Measurements from ENCODE around the gene ERAP2.
"Not testable (repeated sequence)": the region's sequence is repeated elsewhere in the genome, so short reads cannot be mapped to it uniquely, and the experiment has no call there.

The ERAP2 gene

DNA sequence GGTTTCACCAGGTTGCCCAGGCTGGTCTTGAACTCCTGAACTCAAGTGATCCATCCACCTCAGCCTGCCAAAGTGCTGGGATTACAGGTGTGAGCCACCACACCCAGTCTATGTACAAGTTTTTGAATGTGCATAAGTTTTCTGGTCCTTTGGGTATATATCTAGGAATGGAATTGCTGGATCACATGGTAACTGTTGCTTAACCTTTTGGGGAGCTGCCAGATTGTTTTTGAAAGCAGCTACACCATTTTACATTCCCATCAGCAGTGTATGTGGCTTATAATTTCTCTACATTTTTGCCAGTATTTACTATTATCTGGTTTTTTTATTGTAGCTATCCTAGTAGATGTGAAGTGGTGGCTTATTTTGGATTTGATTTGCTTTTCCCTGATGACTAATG lies 50.7 kb downstream of the ERAP2 start:
- DNase-seq: no peak
- TF ChIP-seq, protein P1, sequence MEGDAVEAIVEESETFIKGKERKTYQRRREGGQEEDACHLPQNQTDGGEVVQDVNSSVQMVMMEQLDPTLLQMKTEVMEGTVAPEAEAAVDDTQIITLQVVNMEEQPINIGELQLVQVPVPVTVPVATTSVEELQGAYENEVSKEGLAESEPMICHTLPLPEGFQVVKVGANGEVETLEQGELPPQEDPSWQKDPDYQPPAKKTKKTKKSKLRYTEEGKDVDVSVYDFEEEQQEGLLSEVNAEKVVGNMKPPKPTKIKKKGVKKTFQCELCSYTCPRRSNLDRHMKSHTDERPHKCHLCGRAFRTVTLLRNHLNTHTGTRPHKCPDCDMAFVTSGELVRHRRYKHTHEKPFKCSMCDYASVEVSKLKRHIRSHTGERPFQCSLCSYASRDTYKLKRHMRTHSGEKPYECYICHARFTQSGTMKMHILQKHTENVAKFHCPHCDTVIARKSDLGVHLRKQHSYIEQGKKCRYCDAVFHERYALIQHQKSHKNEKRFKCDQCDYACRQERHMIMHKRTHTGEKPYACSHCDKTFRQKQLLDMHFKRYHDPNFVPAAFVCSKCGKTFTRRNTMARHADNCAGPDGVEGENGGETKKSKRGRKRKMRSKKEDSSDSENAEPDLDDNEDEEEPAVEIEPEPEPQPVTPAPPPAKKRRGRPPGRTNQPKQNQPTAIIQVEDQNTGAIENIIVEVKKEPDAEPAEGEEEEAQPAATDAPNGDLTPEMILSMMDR (IDR thresholded peaks at IDR 0.05; ENCODE audit: low read depth, low read length): no peak
- no peaks in the 10 kb centered on the region for H3K27me3 ChIP-seq
- no peak overlapping the region for H3K4me3 ChIP-seq (ENCODE audit: low read depth, low read length)
- no peaks in the 10 kb centered on the region for H3K36me3 ChIP-seq
- no peaks in the 10 kb centered on the region for H3K9me3 ChIP-seq
- H3K4me1 ChIP-seq: peaks cover 7% of the 10 kb centered on the region; the same call in 1 of the 2 replicates

DNA sequence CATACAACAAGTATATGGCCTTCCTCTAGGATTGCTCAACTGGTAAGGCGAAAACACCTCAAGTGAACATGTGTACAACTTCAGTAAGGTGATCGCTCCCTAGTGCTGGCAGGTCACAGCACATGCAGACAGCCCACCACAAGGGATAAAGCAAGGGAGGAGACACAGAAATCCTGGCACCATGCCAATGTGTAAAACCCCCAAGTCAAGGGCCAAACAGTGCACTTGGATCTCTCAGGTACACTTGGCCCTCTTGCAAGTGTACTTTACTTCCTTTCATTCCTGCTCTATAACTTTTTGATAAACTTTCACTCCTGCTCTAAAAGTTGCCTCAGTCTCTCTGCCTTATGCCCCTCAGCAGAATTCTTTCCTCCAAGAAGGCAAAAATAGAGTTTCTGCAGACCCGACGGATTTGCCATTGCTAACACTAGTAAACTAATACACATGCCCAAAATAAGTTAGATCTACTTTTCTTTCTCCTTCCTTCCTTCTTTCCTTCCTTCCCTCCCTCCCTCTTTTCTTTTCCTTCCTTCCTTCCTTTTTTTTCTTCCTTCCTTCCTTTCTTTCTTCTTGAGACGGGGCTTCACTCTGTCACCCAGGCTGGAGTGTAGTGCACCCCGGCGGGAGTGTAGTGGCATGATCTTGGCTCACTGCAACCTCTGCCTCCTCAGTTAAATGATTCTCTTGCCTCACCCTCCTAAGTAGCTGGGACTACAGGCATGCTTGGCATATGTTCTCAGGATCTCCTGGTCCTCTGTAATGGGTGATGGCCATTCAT lies 52.8 kb downstream of the ERAP2 start:
- Histone ChIP-seq H3K9me3 (no peaks in the 10 kb centered on the region), H3K4me3 (ENCODE audit: low read depth, low read length) (no peak overlapping the region), H3K36me3 (no peaks in the 10 kb centered on the region), H3K4me1 (peaks cover 7% of the 10 kb centered on the region; the same call in 1 of the 2 replicates), H3K27me3 (no peaks in the 10 kb centered on the region)
- DNase-seq: no peak
- TF ChIP-seq, protein P1 (IDR thresholded peaks at IDR 0.05; ENCODE audit: low read depth, low read length): no peak

DNA sequence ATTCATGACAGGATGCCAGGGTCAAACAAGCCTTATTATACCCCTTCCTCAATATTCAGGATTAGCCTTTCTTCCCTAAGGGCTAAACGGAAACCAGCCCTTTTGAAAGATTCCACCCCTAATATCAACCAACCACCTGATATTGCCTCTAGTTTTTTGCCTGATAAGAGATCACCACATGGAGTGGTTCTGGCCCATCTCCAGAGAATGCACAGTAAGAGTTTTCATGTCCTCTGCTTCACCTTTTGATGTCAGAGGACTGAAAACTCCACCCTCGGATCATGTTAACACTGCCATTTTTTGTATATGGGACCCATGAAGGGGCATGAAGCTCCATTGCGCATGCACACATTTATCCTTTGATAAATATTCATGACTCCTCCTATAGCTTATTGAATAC lies 53.8 kb downstream of the ERAP2 start:
- Histone ChIP-seq H3K4me1 (peaks cover 7% of the 10 kb centered on the region; the same call in 1 of the 2 replicates), H3K27me3 (no peaks in the 10 kb centered on the region), H3K9me3 (no peaks in the 10 kb centered on the region), H3K4me3 (ENCODE audit: low read depth, low read length) (no peak overlapping the region), H3K36me3 (no peaks in the 10 kb centered on the region)
- DNase-seq: no peak
- TF ChIP-seq, protein P1 (IDR thresholded peaks at IDR 0.05; ENCODE audit: low read depth, low read length): no peak

DNA sequence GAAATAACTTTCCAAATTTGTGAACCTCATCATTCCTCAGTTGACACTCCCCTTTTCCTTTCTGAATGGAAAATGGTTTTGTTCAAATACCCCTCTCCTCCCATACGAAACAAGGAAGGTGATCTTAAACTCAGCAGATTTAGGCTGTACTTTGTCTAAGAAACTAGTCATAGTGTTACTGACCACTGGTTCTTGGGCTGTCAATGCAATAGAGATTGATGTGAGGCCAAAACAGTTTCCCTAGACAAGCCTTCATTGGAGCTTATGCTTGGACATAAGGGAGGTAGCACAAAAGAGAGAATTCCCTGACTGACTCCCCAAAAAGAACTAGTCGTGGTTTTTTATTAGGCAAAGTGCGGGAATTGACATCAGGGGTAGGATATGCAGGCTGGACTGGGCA lies 54.3 kb downstream of the ERAP2 start:
- no peaks in the 10 kb centered on the region for H3K36me3 ChIP-seq
- no peaks in the 10 kb centered on the region for H3K27me3 ChIP-seq
- no peak overlapping the region for H3K4me3 ChIP-seq (ENCODE audit: low read depth, low read length)
- TF ChIP-seq, protein P1 (IDR thresholded peaks at IDR 0.05; ENCODE audit: low read depth, low read length): no peak
- DNase-seq: no peak
- peaks cover 7% of the 10 kb centered on the region; the same call in 1 of the 2 replicates for H3K4me1 ChIP-seq
- no peaks in the 10 kb centered on the region for H3K9me3 ChIP-seq

DNA sequence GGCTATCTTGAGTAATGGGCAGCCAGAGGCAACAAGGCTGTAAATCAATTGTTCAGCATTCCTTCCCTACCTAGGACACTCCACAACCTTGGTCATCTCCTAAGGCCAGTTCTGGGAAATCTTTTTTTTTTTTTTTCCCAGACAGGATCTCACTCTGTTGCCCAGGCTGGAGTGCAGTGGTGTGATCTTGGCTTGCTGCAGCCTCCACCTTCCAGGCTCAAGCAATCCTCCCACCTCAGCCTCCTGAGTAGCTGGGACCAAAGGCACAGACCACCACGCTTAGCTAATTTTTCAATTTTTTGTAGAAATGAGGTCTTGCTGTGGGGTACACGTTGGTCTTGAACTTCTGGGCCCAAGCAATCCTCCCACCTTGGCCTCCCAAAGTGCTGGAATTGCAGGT lies 54.7 kb downstream of the ERAP2 start:
- H3K4me3 ChIP-seq (ENCODE audit: low read depth, low read length); DNase-seq; H3K9me3 ChIP-seq; H3K4me1 ChIP-seq; H3K27me3 ChIP-seq; H3K36me3 ChIP-seq: not testable (repeated sequence)

DNA sequence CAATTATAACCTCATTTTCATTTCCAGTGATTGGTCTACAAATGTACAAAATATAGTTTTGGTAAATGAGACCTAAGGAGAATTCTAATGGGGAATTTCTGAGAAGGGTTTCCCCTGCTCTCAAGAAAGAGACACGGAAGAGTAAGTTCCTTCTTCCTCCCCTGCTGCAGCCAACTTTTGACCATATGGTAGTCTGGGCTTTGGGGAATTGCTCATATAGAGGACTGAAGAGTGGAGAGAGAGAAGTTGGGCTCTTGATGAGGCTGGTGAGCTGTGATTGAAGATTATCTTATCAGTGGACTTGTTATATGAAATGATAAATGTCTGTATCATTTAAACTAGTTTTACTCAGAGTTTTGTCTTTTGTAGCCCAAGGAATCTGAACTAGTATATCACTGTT lies 55.3 kb downstream of the ERAP2 start:
- Histone ChIP-seq H3K4me3 (ENCODE audit: low read depth, low read length) (no peak overlapping the region), H3K36me3 (no peaks in the 10 kb centered on the region), H3K9me3 (no peaks in the 10 kb centered on the region), H3K4me1 (peaks cover 7% of the 10 kb centered on the region; the same call in 1 of the 2 replicates), H3K27me3 (no peaks in the 10 kb centered on the region)
- TF ChIP-seq, protein P1 (IDR thresholded peaks at IDR 0.05; ENCODE audit: low read depth, low read length): no peak
- DNase-seq: no peak
